ENCODE results near the gene GRIK5. TPM values are rescaled to one million over a fixed set of nuclear protein-coding genes. Genes with fewer than 3 reads are reported as not detected.
"Not testable (repeated sequence)": the region's sequence is repeated elsewhere in the genome, so short reads cannot be mapped to it uniquely, and the experiment has no call there.

GRIK5 gene
- total RNA-seq, 1 donor from 2014 or later = 0.25 TPM

- DNase-seq (ENCODE audit: low spot score) = no peak
- ATAC-seq = no peak
Observed at GRCh38 chr19:42018503-42019193, 51.4 kb downstream of the GRIK5 start.

- ATAC-seq (no peak), DNase-seq (ENCODE audit: low spot score) (no peak)
Observed at GRCh38 chr19:42017040-42017439, 53.0 kb downstream of the GRIK5 start.

DNA sequence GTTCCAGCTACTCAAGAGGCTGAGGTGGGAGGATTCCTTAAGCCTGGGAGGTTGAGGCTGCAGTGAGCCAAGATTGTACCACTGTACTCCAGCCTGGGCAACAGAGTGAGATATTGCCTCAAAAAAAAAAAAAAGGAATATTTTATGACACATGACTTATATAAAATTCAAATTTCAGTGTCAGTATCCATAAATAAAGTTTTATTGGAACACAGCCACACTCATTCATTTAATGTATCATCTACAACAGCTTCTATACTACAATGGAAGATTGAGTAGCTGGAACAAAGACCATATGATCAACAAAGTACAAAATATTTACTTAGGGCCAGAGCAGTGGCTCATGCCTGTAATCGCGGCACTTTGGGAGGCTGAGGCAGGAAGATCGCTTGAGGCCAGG lies 57.3 kb downstream of the GRIK5 start:
- DNase-seq (ENCODE audit: low spot score); ATAC-seq: not testable (repeated sequence)

GRCh38 chr19:42010245-42011126 lies 59.5 kb downstream of the GRIK5 start:
- DNase-seq (ENCODE audit: low spot score) = no peak
- no peak for ATAC-seq

DNA sequence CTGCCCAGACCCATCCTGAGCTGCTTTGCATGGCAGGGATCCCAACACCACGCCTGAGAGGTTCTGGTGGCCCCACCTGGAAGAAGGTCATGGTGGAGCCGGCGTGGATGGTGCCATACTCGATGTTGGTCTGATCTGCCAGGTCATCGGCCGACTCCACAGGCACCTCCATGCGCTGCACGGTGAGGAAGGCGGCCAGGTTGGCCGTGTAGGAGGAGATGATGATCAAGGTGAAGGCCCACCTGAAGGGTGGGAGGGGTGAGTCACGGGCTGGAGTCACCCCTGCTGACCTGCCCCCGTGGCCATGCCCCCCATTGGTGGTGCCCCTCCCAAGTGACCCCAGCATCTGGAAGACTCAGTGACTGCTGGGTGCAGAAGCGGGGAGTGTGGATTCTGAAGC lies 63.4 kb downstream of the GRIK5 start:
- ATAC-seq (no peak), DNase-seq (ENCODE audit: low spot score) (no peak)

DNA sequence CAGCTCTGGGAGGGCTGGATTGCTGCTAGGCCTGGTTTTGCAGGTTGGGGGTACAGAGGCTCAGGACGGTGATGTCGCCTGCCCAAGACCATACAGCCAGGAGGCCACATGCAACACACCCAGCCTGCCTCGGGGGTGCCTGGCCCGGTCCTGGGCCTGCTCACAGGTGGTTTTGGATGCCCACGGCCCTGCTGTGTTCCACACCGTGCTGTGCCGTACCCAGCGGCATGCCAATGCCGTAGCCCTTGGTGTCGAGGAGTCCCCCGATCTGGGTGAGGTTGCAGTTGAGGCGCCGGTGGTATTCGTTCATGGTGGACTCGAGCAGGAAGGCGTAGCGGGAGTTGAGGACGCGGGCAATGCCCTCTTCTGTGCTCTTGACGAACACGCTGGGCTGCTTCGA lies 64.5 kb downstream of the GRIK5 start:
- no peak for DNase-seq (ENCODE audit: low spot score)
- ATAC-seq = no peak

DNA sequence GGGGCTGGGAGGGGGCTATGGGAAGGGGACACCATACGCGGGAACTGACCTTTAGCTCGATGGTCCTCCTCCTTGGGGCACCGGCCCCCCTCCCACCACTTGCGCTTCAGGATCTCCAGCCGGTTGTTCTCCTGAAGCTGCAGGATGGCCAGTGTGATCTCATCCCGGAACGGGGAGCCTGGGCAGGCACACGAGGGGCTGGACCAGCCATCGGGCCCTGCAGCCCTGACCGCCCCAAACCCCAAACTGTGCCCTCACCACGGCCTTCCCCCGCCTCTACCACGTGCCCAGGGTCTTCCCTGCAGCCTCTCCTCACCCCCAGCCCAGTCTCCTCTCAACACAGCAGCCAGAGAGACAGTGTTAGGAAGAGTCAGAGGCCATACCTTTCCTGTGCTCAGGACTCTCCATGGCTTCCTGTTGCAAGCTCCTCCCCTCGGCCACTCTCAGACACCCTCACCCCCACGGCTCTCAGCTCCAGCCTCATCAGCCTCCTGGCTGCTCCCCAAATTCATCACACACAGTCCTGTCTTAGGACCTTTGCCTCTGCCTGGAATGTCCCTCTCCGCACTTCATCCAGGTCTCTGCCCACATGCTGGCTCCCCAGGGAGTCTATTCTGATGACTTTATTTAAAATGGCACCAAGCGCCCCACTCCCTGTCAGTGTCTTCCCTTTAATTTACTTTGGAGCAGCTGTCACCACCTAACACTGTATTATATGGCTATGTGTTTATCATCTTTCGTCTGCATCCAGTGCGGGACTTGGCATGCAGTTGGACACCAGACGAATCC lies 66.3 kb downstream of the GRIK5 start:
- ATAC-seq (no peak), DNase-seq (ENCODE audit: low spot score) (no peak)

DNA sequence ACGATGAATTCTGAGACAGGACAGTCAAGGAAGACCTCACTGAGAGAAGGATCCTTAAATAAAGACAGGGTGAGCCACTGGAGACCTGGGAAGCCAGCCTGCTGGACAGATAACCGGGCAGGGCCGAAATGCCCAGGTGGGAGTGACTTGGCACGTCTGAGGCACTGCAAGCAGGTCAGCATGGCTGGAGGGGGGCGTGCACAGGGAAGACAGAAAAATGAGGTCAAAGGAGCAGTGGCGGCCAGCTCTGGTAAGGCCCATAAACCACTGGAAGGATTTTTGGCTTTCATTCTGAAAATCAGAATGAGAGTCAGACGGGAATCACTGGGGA lies 70.2 kb downstream of the GRIK5 start:
- DNase-seq (ENCODE audit: low spot score) (no peak), ATAC-seq (no peak)

- DNase-seq (ENCODE audit: low spot score) (no peak), ATAC-seq (no peak)
Observed at GRCh38 chr19:41999071-41999877, 70.7 kb downstream of the GRIK5 start.

- DNase-seq (ENCODE audit: low spot score) (no peak), ATAC-seq (no peak)
Observed at GRCh38 chr19:41998246-41999020, 71.6 kb downstream of the GRIK5 start.

- ATAC-seq = no peak
Observed at GRCh38 chr19:41997851-41998229, 72.2 kb downstream of the GRIK5 start.

DNA sequence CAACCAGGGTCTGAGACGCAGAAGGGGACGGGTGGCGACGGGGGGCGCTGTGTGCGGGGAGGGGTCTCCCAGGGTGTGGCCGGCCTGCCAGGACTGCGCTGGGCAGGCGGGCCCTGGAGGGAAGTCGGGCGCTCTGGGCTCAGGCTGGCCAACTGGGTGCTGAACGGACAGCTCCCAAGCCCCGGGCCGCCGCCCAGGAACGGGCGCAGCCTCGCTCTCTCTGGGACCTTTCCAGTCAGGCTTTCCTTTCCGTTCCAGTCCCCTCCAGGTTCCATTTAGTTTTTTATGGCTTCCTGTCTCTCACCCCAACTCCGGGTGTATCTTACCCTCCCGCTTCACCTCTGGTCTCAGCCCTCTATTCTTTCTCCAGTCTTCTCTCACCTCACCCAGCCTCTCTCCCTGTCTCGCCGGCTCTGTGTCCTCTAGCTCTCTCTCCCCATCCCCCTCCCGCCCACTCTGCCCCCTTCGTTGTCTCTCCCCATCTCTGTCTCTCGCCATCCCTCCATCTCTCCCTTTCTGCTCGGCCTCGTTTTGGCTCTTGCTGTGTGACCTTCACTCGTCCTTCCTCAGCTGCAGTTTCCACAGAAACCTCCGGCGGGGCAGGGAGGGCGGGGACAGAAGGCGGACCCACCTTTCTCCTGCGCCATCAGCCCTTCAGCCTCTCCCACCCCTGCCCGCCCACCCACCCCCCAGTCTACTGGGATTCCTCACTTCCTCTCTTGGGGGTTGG lies 72.7 kb downstream of the GRIK5 start:
- ATAC-seq = peak; percentile 69
- no peak for DNase-seq (ENCODE audit: low spot score)

More at GRCh38 chr19:41997851-41998229, 72.2 kb downstream of the GRIK5 start:
- DNase-seq (ENCODE audit: low spot score) = no peak

DNA sequence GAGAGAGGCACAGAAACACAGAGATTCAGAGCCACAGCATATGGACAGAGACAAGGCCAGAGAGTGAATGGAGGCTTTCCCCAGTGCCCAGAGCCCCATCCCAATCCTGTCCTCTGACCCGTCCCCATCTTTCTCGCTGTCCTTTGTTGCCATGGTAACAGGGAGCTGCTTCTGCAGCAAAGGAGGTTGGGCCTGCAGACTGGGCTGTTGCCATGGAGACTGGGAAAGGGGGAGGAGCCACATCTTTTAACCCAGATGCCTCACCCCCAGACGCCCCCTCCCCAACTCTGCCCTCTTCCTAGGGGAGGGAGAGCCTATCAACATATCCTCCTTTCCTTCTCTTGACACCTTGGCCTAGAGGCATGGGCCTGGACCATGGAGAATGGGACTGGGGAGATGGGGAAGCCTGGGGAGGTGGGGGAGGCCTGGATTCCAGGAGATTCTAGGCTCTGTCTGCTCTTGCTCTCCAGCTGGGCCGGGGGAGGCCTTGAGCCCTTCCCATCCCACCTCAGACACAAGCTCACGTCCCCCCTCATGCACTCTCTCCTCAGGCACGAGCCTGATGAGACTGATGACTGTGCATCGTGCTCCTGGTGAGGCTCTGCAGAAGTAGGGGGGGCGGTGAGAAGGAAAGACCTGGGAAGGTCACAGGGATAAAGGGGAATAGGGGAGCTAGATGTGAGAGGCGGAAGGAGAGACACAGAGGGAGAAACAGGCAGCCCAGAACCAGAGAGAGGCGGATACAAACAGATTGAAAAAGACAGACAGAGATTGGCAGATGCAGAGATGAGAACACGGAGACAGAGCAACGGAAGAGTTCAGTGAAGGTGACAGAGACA lies 73.8 kb downstream of the GRIK5 start:
- no peak for DNase-seq (ENCODE audit: low spot score)
- ATAC-seq = no peak

- DNase-seq (ENCODE audit: low spot score) = no peak
- no peak for ATAC-seq
Observed at GRCh38 chr19:41994994-41995958, 74.7 kb downstream of the GRIK5 start.

DNA sequence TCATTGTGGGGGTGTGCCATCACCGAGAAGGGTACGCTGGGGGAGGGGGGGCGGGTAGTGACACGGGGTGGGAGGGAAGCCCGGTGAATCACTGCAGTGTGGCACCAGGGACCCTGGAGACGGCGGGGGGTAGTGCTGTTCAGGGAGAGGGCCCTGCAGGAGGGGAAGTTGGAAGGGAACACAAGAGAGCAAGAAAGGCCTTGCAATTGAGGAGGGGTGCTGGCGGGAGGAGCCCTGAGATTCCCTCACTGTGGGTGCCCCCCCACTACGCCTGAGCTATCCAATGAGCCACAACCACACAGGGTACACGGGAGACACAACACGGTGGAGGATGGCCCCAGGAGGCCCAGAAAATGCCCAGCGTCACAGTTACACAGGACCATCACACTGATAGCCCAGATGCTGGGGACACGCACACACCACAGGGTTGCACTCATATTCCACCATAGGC lies 75.5 kb downstream of the GRIK5 start:
- DNase-seq (ENCODE audit: low spot score) (no peak), ATAC-seq (no peak)

GRCh38 chr19:41993612-41994483 lies 76.2 kb downstream of the GRIK5 start, which contains the start of gene ATP1A3:
Gene ATP1A3 (minus strand): TSS chr19:41994230. CDS start chr19:41994076, 154 bp downstream.
- ATAC-seq = peak; percentile 53
- DNase-seq (ENCODE audit: low spot score) = no peak

Data from left lobe of liver (tissue), 2 donors.